HepG2 (cell line): Measurements from ENCODE around the gene ZMIZ1. TPM values are rescaled to one million over a fixed set of nuclear protein-coding genes. Genes with fewer than 3 reads are reported as not detected.

Source experiments
- ATF3 ChIP-seq: sonication (generic); formaldehyde crosslinking; IDR thresholded peaks from 2 replicates; pipeline ENCODE4 v1.4.0; 2020; ENCODE audit warnings: missing genetic modification reagents
- JARID2 ChIP-seq: sonication (generic); formaldehyde crosslinking; IDR thresholded peaks from 2 replicates; pipeline ENCODE4 v1.8.1; 2023; ENCODE audit warnings: missing genetic modification reagents, inconsistent platforms; ENCODE audit not compliant: insufficient replicate concordance
- NFAT5 ChIP-seq: sonication (generic); formaldehyde crosslinking; IDR thresholded peaks from 2 replicates; pipeline ENCODE4 v1.4.0; 2020; ENCODE audit warnings: missing genetic modification reagents
- NR2F2 ChIP-seq: IDR thresholded peaks from 2 replicates; pipeline ENCODE4 v1.6.1; 2012; ENCODE audit warnings: low read depth, inconsistent platforms, borderline replicate concordance
- PCBP2 ChIP-seq: fragments of 200-400 bp; formaldehyde crosslinking; optimal IDR thresholded peaks from 2 replicates; pipeline ENCODE3; 2018; ENCODE audit warnings: low read length, low read depth; ENCODE audit not compliant: poor library complexity, severe bottlenecking
- RNF2 ChIP-seq: fragments of 450-650 bp; conservative IDR thresholded peaks from 2 replicates; pipeline ENCODE4 v1.6.1; 2016; ENCODE audit warnings: low read depth
- SP1 ChIP-seq, 2 experiments: fragments of 450-650 bp in 1 of 2; sonication (generic) in 1 of 2; formaldehyde crosslinking in 1 of 2; IDR thresholded peaks; 2 replicates each; pipeline versions ENCODE4 v1.4.0 to v1.6.1; 2016 to 2020; ENCODE audit warnings: missing genetic modification reagents in 1 of 2
- TAF15 ChIP-seq: fragments of 200-400 bp; formaldehyde crosslinking; IDR thresholded peaks from one replicate; pipeline ENCODE4 v1.6.1; 2018; ENCODE audit warnings: mild to moderate bottlenecking, low read depth, low read length; ENCODE audit not compliant: poor library complexity, severe bottlenecking
- THRA ChIP-seq: sonication (generic); formaldehyde crosslinking; IDR thresholded peaks from 2 replicates; pipeline ENCODE4 v1.4.0; 2020; ENCODE audit warnings: missing genetic modification reagents, borderline replicate concordance
- ZFP91 ChIP-seq: sonication (generic); formaldehyde crosslinking; IDR thresholded peaks from 2 replicates; pipeline ENCODE4 v1.9.0; 2022; ENCODE audit warnings: missing genetic modification reagents, mild to moderate bottlenecking, borderline replicate concordance
- ZGPAT ChIP-seq: IDR thresholded peaks from 2 replicates; pipeline ENCODE4 v1.6.1; 2016; ENCODE audit warnings: mild to moderate bottlenecking
- ZNF17 ChIP-seq: sonication (generic); formaldehyde crosslinking; IDR thresholded peaks from 2 replicates; pipeline ENCODE4 v1.5.0; 2020; ENCODE audit warnings: mild to moderate bottlenecking, missing genetic modification reagents
- ZNF30 ChIP-seq: sonication (generic); formaldehyde crosslinking; IDR thresholded peaks from 2 replicates; pipeline ENCODE4 v1.5.0; 2020; ENCODE audit warnings: mild to moderate bottlenecking, missing genetic modification reagents
- ZNF354B ChIP-seq: sonication (generic); formaldehyde crosslinking; IDR thresholded peaks from 2 replicates; pipeline ENCODE4 v1.8.0; 2022; ENCODE audit warnings: mild to moderate bottlenecking, missing genetic modification reagents
- ZNF362 ChIP-seq: sonication (generic); formaldehyde crosslinking; IDR thresholded peaks from 2 replicates; pipeline ENCODE4 v1.4.0; 2020; ENCODE audit warnings: missing genetic modification reagents, mild to moderate bottlenecking, borderline replicate concordance
- ZNF746 ChIP-seq: sonication (generic); formaldehyde crosslinking; IDR thresholded peaks from 2 replicates; pipeline ENCODE4 v1.8.0; 2022; ENCODE audit warnings: mild to moderate bottlenecking, missing genetic modification reagents
- polyA plus RNA-seq, 8 experiments: library from polyadenylated mRNA; depleted of rRNA in 3 of 8; stranded (reverse) in 7 of 8; unstranded in 1 of 8; fragments of >200 nt; fragmentation: Illumina TruSeq in 4 of 8; extraction: Trizol in 4 of 8; gene quantifications; 2 replicates each; pipeline versions ENCODE4 v1.2.1 to v1.2.3, GENCODE V29; 2011 to 2016; ENCODE audit warnings: low read depth in 4 of 8, missing spikeins in 1 of 8, mixed read lengths in 1 of 8; ENCODE audit not compliant: insufficient read depth in 1 of 8
- total RNA-seq, 5 experiments: library from RNA; depleted of rRNA; stranded (reverse); fragments of >200 nt; fragmentation: Illumina TruSeq; extraction: Trizol; gene quantifications; 2 replicates each; pipeline ENCODE4 v1.2.3, GENCODE V29; 2016; ENCODE audit warnings: low read depth in 1 of 5

ZMIZ1 gene
- total and polyA plus RNA-seq, 2 of the 13 experiments (the other 11 are each of a cell fraction or from before 2014, with no cell fraction given), result 5.3 to 10.2 TPM

- TF ChIP-seq ZGPAT (CRISPR knock-in tag) (peak; percentile 69; the same call in 1 of the 2 replicates), PCBP2 (no peak), ZNF354B (CRISPR knock-in tag) (no peak), THRA (CRISPR knock-in tag) (0 out of 2 replicates have a peak, but pooled peaks have one; percentile 26), ZNF17 (CRISPR knock-in tag) (no peak), NFAT5 (CRISPR knock-in tag) (no peak), ATF3 (CRISPR knock-in tag) (no peak), ZNF30 (no peak), NR2F2 (no peak; the same call in 1 of the 2 replicates), JARID2 (CRISPR knock-in tag) (no peak), SP1 (IDR thresholded peaks at IDR 0.05) (no peak), SP1 (CRISPR knock-in tag; IDR thresholded peaks at IDR 0.05) (0 out of 2 replicates have a peak, but pooled peaks have one; percentile 26), ZNF746 (CRISPR knock-in tag) (no peak), TAF15 (peak; percentile 73), RNF2 (no peak), ZFP91 (CRISPR knock-in tag) (peak; percentile 69), ZNF362 (CRISPR knock-in tag) (no peak)
Observed at GRCh38 chr10:79195091-79195923, 126.5 kb downstream of the ZMIZ1 start (continued).
